Measurements from ENCODE around the gene ERVW-1.
"Not testable (repeated sequence)": the region's sequence is repeated elsewhere in the genome, so short reads cannot be mapped to it uniquely, and the experiment has no call there.

The ERVW-1 gene

DNA sequence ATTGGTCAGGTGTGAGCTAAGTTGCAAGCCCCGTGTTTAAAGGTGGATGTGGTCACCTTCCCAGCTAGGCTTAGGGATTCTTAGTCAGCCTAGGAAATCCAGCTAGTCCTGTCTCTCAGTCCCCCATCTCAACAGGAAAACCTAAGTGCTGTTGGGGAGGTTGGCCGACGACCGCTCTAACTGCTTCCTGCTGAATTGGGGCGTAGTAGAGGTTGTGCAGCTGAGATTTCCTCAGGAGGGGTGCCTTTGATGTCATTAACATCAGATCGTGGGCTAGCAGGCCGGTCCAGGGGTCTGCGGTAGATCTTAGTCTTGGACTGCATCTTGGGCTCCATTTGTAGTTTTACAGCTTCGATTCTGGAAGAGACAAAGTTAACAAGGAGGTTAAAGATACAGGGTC is 9.2 kb downstream of the ERVW-1 start:
- not testable (repeated sequence) for DNase-seq

DNA sequence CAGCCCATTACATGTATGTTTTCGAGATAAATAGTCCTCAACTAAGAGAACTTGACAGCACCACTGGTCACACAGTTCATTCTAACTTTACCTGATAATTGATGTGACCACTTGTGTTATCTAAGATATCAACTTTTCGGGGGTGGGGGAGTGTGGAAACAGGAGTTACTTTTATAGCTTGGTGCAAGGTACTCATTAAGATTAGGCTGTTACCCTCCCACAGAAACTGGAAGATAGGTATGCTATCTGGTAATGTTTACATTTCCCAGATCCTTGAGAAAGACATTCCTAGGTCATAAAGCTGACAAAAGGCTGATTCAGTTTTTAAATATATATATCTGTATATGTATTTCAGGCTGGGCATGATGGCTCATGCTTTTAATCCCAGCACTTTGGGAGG is 11.1 kb downstream of the ERVW-1 start:
- DNase-seq = no peak

DNA sequence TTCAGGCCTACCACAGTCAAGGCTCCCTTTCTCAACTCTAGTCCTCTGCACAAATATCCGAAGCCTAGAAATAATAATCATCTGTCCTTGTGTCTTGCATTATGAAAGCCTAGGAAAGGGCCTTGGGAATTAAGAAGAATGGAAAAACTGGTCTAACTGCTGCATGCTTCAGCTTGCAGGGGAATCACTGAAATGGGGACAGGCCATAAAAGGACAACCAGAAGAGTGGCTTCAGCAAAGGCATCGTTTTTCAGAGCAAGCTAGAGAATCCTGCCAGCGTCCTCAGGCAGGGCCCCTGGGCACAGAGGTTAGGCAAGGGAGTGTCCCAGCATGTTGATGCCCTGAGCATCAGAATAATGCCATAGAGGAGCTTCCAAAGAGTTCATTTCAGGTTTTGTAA is 13.2 kb downstream of the ERVW-1 start:
- DNase-seq = no peak

DNA sequence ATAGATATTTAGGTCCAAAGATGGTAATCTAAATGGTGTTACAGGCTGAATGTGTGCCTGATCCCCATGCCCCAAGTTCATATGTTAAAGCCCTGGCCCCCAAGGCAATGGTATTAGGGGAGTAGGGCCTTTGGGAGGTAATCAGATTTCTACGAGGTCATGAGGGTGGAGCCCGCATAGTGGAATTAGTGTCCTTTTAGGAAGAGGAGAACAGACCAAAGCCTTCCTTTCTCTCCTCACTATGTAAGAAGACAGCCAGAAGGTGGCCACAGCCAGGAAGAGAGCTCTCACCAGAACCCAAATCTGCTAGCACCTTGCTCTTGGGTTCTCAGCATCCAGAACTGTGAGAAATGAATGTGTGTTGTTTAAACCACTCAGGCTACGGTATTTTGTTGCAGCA is 15.2 kb downstream of the ERVW-1 start:
- no peak for DNase-seq

DNA sequence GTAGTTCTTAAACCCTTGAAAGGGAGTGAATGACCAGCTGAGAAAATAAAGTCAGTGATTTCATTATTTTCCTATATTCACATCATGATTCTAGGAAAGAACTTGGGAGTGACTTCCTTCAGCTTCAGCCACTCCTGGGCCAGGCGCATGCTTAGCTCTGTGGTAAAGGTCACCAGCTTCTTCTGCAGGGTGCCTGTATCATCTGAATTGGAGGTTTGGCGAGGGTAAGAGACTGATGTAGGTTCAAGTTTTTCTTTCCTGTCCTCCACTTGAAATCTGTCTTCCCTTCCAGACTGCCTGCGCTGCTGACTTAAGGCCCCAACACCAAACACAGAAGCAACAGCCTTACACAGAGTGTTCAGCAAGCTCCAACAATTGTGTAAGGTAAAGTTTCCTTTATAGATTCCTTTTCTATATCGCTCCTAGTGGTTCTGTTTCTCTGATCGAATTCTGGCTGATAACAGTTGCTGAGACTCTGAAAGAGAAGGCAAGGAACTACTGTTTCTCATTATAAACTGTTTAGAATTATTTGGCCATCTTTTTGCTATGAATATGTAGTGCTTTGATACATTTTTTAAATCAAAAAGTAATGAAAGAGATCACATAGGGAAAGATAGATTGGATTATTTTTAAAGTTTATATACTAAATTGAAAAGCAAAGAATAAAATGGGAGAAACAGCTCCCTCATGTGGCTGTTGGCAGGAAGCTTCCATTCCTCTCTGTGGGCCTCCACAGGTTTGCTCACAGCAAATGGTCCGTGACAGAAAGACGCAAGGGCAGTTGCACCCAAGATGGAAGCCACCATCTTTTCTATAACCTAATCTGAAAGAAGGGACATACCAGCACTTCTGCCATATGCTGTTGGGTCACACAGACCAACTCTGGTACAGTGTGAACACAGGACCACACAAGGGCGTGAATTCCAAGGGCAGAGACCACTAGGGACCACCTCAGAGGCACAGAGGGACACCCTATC is 16.4 kb downstream of the ERVW-1 start:
- DNase-seq = peak in 1 of 2 experiments; percentile 52

DNA sequence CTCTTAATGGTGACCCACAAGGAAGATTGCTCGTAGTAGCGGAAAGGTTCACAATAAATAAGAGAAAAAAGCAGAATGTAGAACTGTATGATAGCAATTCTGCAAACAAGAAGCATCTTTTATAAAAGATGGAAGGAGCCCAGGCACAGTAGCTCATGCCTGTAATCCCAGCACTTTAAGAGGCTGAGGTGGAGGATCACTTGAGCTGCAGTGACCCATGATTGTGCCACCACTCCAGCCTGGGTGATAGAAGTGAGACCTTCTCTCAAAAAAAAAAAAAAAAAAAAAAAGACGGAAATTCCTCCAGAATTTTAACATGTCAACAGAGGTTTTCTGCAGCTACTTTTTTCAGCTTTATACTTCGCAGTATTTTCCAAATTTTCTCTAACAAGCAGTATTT is 17.2 kb downstream of the ERVW-1 start:
- DNase-seq = no peak

DNA sequence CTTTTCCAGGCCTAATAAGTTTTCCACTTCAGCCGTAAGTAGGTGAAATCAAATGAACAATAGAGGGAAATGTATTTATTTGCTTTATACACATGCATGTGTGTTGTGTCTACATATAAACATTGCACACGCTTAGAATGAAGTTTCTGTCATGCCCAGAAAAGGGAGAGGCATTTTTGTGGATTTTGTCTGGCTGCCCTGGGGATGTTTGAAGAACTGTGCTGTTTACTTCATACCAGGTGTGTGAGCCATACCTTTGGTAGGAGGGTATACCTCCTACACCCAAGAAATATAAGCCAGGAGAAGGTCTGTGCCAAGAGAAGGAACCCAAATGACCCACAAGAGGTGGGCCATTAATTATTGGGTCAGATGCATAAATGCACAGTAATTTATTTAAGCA is 17.6 kb downstream of the ERVW-1 start:
- DNase-seq = no peak

DNA sequence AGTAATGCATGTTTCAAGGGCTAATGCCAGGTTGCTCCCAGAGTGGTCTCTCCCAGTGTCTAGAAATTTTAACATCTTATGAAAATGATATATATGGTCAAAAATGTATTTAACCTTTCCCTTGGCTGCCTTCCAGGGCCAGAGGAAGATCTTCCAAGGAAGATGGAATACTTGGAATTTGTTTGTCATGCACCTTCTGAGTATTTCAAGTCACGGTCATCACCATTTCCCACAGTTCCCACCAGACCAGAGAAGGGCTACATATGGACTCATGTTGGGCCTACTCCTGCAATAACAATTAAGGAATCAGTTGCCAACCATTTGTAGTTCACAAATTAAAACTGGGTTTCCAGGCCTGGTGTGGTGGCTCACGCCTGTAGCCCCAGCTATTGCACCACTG is 21.5 kb downstream of the ERVW-1 start:
- DNase-seq = no peak

DNA sequence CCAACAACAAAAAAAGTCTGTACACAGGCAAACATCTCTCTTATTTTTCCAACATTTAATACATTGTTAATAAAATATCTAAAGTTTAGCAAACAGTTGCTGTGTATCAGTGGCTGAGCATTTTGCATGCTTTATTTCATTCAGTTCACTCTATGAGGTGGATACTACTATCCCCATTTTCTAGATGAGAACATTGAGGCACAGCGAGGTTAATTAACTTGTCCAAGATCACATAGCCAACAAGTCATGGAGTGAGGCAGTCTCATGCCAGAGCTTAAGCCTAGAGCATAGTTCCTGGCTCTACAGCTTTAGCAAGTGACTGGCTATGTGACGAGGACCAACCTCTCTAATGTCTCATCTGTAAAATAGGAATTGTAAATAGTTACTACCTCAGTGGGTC is 26.1 kb downstream of the ERVW-1 start:
- DNase-seq = no peak

DNA sequence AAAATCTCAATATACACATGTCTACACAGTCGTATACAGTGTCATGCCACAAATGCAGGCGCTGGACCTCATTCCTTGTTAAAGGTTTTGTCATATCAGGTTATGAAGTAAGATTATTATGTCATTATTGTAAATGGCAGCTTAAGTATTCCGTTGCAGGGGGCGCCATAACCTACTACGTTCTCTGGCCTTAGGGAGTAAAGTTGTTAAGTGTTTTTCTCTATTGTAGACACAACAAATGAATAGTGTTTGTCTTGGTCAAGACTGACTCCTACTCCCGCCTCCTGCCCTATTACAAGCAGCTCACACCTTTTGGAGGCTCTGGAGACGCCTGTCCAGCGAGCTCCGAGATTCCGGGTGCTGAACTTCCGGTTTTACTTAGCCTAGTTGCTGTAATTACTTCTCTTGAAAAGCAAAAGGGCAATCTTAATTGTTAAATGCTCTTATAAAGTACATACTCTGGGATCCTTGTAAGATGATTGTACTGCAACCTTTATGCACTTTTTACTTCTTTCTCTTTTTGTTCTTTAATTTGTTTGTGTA is 29.5 kb downstream of the ERVW-1 start:
- DNase-seq = peak in 1 of 2 experiments; percentile 56

DNA sequence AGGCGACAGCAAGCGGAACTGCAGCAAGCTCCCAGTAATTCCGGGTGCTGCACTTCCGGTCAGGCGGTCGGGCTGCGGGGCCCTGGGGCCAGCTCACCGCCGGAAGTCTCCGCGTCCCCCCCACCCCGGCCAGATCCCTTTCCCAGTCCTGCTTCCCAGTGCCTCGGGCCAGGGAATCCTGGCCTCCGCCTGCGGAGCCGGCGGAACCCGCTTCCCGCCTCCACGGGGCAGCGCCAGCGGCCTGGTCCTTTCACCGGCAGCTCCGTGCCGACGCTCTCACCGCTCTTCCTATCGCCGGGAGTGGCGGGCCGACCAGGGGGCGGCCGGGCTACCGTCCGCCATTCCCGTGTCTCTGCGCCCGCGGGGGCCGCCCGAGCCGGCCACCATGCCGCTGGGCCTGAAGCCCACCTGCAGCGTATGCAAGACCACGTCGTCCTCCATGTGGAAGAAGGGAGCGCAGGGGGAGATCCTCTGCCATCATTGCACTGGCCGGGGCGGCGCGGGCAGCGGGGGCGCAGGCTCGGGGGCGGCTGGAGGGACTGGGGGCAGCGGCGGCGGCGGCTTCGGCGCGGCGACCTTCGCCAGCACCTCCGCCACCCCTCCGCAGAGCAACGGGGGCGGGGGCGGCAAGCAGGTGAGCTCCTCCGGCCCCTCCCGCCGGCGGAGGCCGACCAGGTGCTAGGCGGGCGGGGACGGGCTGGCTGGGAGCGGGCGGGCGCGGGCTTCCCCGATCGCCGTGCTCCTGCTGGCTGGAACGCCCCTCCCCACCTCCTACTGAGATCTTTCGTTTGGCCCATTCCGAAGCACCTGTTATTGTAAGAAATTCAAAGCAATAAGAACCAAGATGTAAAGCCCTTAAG is 30.2 kb downstream of the ERVW-1 start, which contains the start of gene GATAD1:
GATAD1 (plus strand) TSS at position 138 of the 860 bp plus-strand sequence; CDS start at position 386, 248 bp downstream.
- peak; percentile 84 to 90 for DNase-seq

DNA sequence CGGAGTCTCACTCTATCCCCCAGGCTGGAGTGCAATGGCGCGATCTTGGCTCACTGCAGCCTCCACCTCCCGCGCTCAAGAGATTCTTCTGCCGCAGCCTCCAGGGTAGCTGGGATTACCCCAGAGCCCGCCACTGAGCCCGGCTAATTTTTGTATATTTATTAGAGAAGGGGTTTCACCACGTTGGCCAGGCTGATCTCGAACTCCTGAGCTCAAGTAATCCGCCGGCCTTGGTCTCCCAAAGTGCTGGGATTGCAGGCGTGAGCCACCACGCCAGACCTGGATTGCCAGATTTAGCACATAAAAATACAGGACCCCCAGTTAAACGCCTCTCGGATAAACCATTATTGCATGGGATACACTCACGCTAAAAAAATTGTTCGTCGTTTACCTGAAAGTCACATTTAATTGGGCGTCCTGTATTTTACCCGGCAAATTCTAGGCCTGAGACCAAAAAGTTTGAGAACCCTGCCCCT is 30.8 kb downstream of the ERVW-1 start:
- no peak for DNase-seq

DNA sequence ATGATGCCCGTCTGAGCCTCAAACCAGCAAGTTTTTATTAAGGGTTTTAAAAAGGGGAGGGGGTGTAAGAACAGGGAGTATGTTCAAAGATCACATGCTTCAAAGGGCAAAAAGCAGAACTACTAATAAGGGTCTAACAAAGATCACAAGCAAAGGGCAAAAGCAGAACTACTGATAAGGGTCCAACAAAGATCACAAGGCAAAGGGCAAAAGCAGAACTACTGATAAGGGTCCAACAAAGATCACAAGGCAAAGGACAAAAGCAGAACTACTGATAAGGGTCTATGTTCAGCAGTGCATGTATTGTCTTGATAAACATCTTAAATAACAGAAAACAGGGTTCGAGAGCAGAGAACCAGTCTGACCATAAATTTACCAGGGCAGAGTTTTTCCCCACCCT is 35.0 kb downstream of the ERVW-1 start:
- DNase-seq = not testable (repeated sequence)

DNA sequence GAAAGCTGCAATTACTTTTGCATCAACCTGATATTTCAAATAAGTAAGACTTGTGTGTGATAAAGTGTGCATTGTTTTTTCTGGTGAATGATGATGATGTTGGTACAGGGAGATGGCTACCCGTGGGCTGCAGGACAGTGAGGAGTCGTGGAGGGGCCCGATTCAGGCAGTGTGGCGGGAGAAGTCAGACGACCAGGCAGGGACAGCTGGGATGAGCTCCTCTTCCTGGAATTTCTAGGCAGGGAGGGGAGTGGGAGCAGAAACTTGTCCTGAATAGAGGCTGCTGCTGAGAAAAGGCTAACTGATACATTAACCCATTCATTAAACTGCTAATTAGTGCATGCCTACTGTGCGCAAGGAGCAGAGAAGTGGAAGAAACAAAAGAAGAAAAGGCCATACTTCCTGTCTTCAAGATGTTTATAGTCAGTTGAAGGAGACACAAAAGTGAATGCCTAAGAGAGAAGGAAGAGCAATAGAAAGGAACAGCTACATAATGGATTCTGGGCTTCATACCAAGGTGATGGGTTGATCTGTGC is 39.7 kb downstream of the ERVW-1 start:
- no peak for DNase-seq

DNA sequence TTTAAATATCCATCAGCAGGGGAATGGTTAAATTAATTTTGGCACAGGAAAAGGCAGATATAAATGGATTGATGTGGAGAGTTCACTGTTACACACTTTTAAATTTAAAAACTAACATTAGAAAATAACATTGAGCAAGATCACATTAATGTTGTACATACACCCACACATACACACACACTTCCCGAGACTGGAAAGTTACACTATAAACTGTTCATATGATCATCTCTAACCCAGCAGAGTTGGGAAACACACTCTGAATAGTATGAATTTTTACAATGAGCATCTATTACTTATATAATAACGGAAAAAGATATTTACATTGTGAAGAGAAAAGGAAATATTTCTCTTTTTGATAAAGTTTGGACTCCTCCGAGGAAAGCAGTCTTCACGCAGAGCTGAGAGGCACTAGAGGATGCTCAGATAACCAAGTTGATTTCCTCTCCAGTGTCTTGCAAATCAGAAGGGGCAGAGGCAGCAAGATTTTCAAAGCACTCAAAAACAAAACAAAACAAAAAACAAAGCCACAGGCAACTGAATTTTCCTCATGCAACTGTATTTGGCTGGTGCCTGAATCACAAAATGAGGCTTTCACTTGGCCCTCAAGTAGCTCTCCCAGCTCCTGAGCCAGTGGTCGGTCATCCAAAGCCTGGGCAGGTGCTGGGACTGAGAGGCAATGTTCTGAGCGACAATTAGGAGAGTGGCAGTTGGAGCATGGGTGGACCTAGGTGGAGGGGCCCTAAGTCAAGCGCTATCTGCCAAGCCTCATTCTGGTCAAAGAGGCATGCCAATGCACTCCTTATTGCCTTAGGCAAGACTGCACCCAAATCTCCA is 40.9 kb downstream of the ERVW-1 start:
- DNase-seq = no peak

DNA sequence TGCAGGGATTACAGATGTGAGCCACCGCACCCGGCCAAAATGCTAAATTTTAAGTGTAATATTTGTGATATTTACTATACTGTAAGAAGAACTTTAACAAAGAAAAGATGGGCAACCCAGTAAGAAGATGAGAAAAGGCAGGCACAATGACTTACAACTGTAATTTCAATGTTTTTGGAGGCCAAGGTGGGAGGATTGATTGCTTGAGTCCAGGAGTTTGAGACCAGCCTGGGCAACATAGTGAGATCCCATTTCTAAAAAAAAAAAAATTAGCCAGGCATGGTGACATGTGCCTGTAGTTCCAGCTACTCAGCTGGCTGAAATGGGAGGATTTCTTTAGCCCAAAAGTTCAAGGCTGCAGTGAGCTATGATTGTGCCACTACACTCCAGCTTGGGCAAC is 42.2 kb downstream of the ERVW-1 start:
- no peak for DNase-seq

DNA sequence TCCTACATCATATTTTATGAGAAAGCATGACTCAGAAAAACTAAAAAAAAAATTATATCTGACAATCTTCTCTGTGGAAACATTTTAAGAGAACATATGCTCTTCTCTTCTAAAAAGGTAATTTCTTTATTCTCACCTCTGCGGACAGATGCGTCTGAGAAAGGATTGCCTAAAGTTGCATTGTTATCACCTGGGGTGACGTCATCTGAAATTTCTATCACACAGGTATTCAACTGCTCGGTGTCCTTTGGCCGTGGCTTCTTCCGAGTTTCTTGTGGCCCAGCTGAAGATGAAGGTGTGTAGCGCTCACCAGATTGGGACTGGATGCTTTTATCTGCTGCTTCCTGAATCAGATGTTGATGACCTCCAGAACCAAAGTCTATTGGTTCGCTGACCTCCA is 44.7 kb downstream of the ERVW-1 start:
- DNase-seq = no peak

DNA sequence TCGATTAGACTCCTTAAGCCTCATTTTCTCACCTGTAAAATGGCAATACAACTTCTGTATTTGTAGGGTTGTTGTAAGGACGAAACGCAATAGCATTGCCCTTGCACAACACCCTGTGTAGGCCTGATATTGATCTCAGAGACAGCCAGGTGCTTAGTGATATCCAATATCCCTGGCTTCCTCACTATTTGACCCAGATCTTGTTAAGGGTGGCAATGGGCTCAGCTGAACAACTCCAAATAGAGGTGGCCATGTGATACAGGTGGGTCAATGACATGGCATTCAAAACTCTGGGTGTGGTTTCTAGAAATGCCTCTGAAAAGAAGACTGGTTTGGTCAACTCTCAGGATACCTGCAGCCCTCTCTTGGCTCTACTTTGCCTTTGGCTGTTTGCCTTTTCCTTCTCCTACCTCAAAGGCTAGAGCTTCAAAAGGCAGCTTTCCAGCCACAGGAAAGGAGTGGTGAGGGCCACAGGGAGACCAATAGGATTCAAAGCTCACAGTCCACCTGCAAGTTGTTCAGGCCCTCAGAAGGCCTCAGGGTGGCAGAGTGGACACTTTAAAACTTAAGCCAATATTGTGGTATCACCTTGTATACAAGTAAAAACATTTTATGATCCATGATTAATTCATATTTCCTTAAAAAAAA is 45.3 kb downstream of the ERVW-1 start:
- no peak for DNase-seq

DNA sequence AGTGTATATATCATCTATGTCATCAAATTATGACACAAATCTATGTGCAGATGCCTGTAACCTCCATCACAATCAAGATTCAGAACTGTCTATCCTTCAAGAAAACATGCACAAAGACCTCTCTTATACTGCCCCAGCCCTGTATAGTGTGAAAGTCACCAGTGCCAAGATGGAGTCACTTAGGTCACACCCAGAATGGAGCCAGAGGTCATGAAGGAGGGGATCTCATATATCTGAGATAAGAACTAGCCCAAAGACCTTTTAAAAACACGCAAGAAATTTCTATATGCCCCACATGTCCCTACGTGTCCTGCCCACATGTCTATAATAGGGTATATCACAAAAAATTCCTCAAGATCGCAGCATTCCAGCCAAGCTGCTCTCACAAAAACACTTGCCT is 50.6 kb downstream of the ERVW-1 start:
- no peak for DNase-seq

DNA sequence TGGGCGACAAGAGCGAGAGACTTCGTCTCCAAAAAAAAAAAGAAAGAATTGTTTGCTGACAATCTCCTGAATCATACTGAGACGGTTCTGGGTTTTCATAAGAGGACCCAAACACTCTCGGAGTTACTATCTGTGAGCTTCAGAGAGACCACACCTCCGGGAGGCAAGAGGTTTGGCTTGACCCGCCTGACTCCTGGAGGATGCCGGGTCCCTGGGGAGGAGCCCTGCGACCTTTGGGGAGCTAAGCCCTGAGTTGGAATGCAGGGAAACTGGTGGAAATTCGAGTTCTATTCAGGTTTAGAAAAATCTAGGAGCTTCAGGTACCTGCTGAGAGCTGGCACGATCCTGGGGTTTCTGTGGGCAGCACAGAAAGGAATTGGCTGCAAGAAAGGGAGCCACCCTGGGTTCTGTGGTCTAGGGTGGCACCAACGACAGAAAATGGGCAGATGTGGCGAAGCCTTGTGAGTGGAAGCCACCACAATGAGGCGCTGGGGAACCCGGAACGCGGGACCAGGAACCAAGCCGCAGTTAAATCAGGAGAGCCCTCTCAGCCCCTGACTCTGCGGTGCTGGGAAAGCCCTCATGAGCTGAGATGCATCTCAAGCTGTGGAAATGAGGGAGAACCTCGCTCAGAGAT is 52.3 kb downstream of the ERVW-1 start:
- peak in 1 of 2 experiments; percentile 33 for DNase-seq

DNA sequence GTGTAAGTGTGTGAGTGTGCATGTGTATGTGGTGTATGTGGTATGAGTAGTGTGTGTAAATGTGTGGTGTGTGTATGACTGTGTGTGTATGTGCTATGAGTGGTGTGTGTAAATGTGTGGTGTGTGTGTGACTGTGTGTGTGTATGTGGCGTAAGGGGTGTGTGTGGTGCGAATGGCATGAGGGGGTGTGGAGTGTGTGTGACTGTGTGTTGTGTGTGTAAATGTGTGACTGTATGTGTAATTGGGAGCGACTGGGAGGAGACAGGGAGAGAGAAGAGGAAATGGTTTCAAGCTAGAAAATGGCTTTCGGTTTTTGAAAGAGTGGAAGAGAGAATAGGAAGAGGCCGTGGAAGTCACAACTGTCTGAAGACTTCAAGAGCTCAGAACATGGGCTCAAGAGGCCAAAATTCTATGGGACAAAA is 54.0 kb downstream of the ERVW-1 start:
- no peak for DNase-seq

Measured in NCI-H524 (cell line).